ENCODE data around the gene SULT2B1.

DNA sequence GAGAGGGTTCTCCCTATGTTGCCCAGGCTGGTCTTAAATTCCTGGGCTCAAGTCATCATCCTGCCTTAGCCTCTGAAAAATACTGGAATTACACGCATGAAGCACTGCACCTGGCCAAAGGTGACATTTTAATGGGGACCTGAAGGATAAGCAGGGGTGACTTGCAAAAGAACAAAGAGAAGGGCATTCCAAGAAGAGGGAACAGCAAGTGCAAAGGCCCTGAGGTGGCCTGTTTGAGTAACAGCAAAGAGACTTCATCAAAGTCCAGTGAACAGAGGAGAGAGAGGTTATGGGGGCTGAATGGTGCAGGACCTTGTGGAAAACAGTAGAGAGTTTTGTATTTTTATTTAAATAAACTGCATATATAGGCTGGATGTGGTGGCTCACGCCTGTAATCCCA lies 89.9 kb downstream of the SULT2B1 start:
- TF ChIP-seq, protein P1, sequence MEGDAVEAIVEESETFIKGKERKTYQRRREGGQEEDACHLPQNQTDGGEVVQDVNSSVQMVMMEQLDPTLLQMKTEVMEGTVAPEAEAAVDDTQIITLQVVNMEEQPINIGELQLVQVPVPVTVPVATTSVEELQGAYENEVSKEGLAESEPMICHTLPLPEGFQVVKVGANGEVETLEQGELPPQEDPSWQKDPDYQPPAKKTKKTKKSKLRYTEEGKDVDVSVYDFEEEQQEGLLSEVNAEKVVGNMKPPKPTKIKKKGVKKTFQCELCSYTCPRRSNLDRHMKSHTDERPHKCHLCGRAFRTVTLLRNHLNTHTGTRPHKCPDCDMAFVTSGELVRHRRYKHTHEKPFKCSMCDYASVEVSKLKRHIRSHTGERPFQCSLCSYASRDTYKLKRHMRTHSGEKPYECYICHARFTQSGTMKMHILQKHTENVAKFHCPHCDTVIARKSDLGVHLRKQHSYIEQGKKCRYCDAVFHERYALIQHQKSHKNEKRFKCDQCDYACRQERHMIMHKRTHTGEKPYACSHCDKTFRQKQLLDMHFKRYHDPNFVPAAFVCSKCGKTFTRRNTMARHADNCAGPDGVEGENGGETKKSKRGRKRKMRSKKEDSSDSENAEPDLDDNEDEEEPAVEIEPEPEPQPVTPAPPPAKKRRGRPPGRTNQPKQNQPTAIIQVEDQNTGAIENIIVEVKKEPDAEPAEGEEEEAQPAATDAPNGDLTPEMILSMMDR (IDR thresholded peaks at IDR 0.05; ENCODE audit: low read length) = no peak
- TF ChIP-seq EZH2 (optimal IDR thresholded peaks at IDR 0.05; ENCODE audit: low read depth, low read length) (no peak), EZH2phosphoT487 (IDR thresholded peaks at IDR 0.05; ENCODE audit: low read length) (no peak)
